Measurements from ENCODE around the gene CCDC141.

DNA sequence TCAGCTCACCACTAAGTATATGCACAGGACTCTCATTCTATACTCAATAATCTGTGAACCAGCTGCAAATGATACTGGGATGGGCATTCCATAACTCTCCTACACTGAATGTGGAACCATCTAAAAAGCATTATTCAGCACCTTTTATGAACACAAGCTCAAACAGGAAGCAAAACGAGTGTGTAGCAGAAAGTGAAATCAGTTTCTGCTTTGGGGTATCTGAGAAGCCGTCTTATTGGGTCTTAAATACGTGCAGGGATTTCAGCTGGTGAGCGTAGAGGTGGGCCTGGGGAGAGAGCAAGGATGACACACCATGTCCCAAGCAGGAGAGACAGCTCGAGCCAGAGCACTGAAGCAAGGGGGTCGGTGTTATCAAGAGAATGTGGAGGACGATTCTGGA, 122.8 kb downstream of the CCDC141 start:
- TF ChIP-seq CTCF (IDR thresholded peaks at IDR 0.05; ENCODE audit: poor library complexity, severe bottlenecking) (no peak), EP300 (conservative IDR thresholded peaks at IDR 0.05; ENCODE audit: poor library complexity, severe bottlenecking) (no peak), POLR2AphosphoS5 (IDR thresholded peaks at IDR 0.05) (no peak), EZH2 (IDR thresholded peaks at IDR 0.05; ENCODE audit: borderline replicate concordance, insufficient read depth, low read length, poor library complexity, severe bottlenecking) (no peak)

Measured in neural cell (in vitro differentiated cells).